HepG2 (cell line): ENCODE measurements around the gene FBN2. TPM values are rescaled to one million over a fixed set of nuclear protein-coding genes. Genes with fewer than 3 reads are reported as not detected.

Source experiments
- ATAC-seq: fragments of 200-7000 bp; cut with Tn5 transposase; 3 replicates; pipeline ENCODE4 v1.9.1; 2020; ENCODE audit warnings: mild to moderate bottlenecking, moderate library complexity
- BruUV-seq: library from RNA; stranded (reverse); fragments of 400-500 nt; replicated peaks from 2 replicates; lab custom pipeline; 2021; lab: Mats Ljungman, UMichigan
- CTCF ChIA-PET: fragments of 300-600 bp; formaldehyde crosslinking; extraction: SDS; loops from one replicate; lab custom pipeline; 2021; ENCODE audit warnings: low total read pairs, inconsistent platforms, low intra/inter-chr PET ratio; lab: Yijun Ruan, JAX
- POLR2A ChIA-PET: fragments of 350-600 bp; sonication (Branson Sonifier 250); formaldehyde crosslinking; loops from one replicate; lab custom pipeline; 2020; ENCODE audit warnings: antibody characterized with exemption, inconsistent platforms; lab: Yijun Ruan, JAX
- DNase-seq: peaks from one replicate; pipeline ENCODE4 v3.0.0-alpha.2; 2015; ENCODE audit warnings: low spot score
- FAIRE-seq: peaks from 3 replicates; lab custom pipeline; 2011; peaks lifted over from hg19 to GRCh38; lab: Jason Lieb, UNC
- H2AFZ ChIP-seq: one replicate; pipeline ENCODE4 v1.6.1; 2011; ENCODE audit warnings: low read length, inconsistent platforms
- H3K27ac ChIP-seq: fragments of 300-600 bp; 3 replicates; pipeline ENCODE4 v1.8.0; 2011; ENCODE audit warnings: mixed run types, mild to moderate bottlenecking, mixed read lengths, low read length, inconsistent platforms; ENCODE audit not compliant: insufficient read depth; ENCODE audit errors: extremely low read length
- H3K27me3 ChIP-seq, 2 experiments: fragments of 200-600 bp in 1 of 2; 2 replicates in 1 of 2; 3 replicates in 1 of 2; pipeline versions ENCODE4 v1.6.0 to v1.8.0; 2011; ENCODE audit warnings: low read length in 2 of 2, mild to moderate bottlenecking in 2 of 2, moderate library complexity in 2 of 2, inconsistent platforms in 1 of 2; ENCODE audit not compliant: insufficient read depth in 2 of 2, control insufficient read depth in 1 of 2
- H3K36me3 ChIP-seq, 2 experiments: fragments of 200-600 bp in 1 of 2; replicated peaks in 1 of 2; 2 replicates in 1 of 2; 3 replicates in 1 of 2; pipeline versions ENCODE4 v1.5.1 to v1.8.0; 2011; ENCODE audit warnings: low read length in 2 of 2, inconsistent platforms in 1 of 2; ENCODE audit not compliant: insufficient read depth in 2 of 2, control insufficient read depth in 1 of 2
- H3K4me1 ChIP-seq: 2 replicates; pipeline ENCODE4 v1.5.1; 2012; ENCODE audit warnings: low read length, inconsistent platforms; ENCODE audit not compliant: insufficient read depth
- H3K4me2 ChIP-seq: 2 replicates; pipeline ENCODE4 v1.6.0; 2011; ENCODE audit warnings: low read depth, low read length, inconsistent platforms
- H3K4me3 ChIP-seq, 3 experiments: fragments of 200-600 bp in 1 of 3; sonication (generic), shearing (Covaris generic) in 1 of 3; replicated peaks in 1 of 3; 2 replicates each; pipeline ENCODE4 v1.5.1; 2011 to 2016; ENCODE audit warnings: low read length in 3 of 3, inconsistent platforms in 2 of 3, low read depth in 2 of 3, mild to moderate bottlenecking in 2 of 3, control low read depth in 1 of 3, mixed read lengths in 1 of 3; ENCODE audit not compliant: insufficient read depth in 1 of 3
- H3K79me2 ChIP-seq: one replicate; pipeline ENCODE4 v1.6.1; 2011; ENCODE audit warnings: low read length, inconsistent platforms; ENCODE audit not compliant: insufficient read depth
- H3K9ac ChIP-seq: 2 replicates; pipeline ENCODE4 v1.6.0; 2011; ENCODE audit warnings: mild to moderate bottlenecking, low read depth, low read length, inconsistent platforms; ENCODE audit not compliant: insufficient read depth
- H3K9me3 ChIP-seq: 2 replicates; pipeline ENCODE4 v1.5.1; 2012; ENCODE audit warnings: mild to moderate bottlenecking, low read length
- H4K20me1 ChIP-seq: 2 replicates; pipeline ENCODE4 v1.6.0; 2011; ENCODE audit warnings: inconsistent platforms, mild to moderate bottlenecking, low read length, moderate library complexity; ENCODE audit not compliant: insufficient read depth
- ATM ChIP-seq: fragments of 450-650 bp; IDR thresholded peaks from 2 replicates; pipeline ENCODE4 v1.7.1; 2017; ENCODE audit warnings: mild to moderate bottlenecking, borderline replicate concordance
- BRF2 ChIP-seq: sonication (generic); formaldehyde crosslinking; IDR thresholded peaks from 2 replicates; pipeline ENCODE4 v1.8.1; 2022; ENCODE audit warnings: mild to moderate bottlenecking, missing genetic modification reagents
- HES4 ChIP-seq: sonication (generic); formaldehyde crosslinking; IDR thresholded peaks from 2 replicates; pipeline ENCODE4 v1.9.0; 2021; ENCODE audit warnings: mild to moderate bottlenecking, missing genetic modification reagents, borderline replicate concordance
- HNF1B ChIP-seq: sonication (generic); formaldehyde crosslinking; IDR thresholded peaks from 2 replicates; pipeline ENCODE4 v1.5.1; 2020; ENCODE audit warnings: mild to moderate bottlenecking, moderate library complexity, missing genetic modification reagents
- REL ChIP-seq: sonication (generic); formaldehyde crosslinking; conservative IDR thresholded peaks from 2 replicates; pipeline ENCODE4 v1.8.0; 2022; ENCODE audit warnings: mild to moderate bottlenecking, missing genetic modification reagents, moderate library complexity
- SMARCC2 ChIP-seq: fragments of 450-650 bp; IDR thresholded peaks from 2 replicates; pipeline ENCODE4 v1.6.1; 2017; ENCODE audit warnings: antibody characterized with exemption, mild to moderate bottlenecking
- TEAD3 ChIP-seq: optimal IDR thresholded peaks from 2 replicates; pipeline ENCODE3; 2016; ENCODE audit warnings: borderline replicate concordance
- ZBTB25 ChIP-seq: IDR thresholded peaks from 2 replicates; pipeline ENCODE4 v1.6.1; 2018; ENCODE audit warnings: missing genetic modification reagents
- ZGPAT ChIP-seq: IDR thresholded peaks from 2 replicates; pipeline ENCODE4 v1.6.1; 2016; ENCODE audit warnings: mild to moderate bottlenecking
- ZKSCAN5 ChIP-seq: sonication (generic); formaldehyde crosslinking; IDR thresholded peaks from 2 replicates; pipeline ENCODE4 v1.5.1; 2020; ENCODE audit warnings: mild to moderate bottlenecking, missing genetic modification reagents
- ZNF24 ChIP-seq: fragments of 450-650 bp; IDR thresholded peaks from 2 replicates; pipeline ENCODE4 v1.6.1; 2017; ENCODE audit warnings: antibody characterized with exemption, mild to moderate bottlenecking
- ZNF367 ChIP-seq: sonication (generic); formaldehyde crosslinking; IDR thresholded peaks from 2 replicates; pipeline ENCODE4 v1.4.0; 2020; ENCODE audit warnings: missing genetic modification reagents, borderline replicate concordance
- ZNF513 ChIP-seq: sonication (generic); formaldehyde crosslinking; conservative IDR thresholded peaks from 2 replicates; pipeline ENCODE4 v1.5.0; 2020; ENCODE audit warnings: missing genetic modification reagents
- ZNF75D ChIP-seq: sonication (generic); formaldehyde crosslinking; IDR thresholded peaks from 2 replicates; pipeline ENCODE4 v1.8.1; 2023; ENCODE audit warnings: missing genetic modification reagents, mild to moderate bottlenecking, borderline replicate concordance
- ZSCAN5A ChIP-seq: sonication (generic); formaldehyde crosslinking; IDR thresholded peaks from 2 replicates; pipeline ENCODE4 v1.8.0; 2022; ENCODE audit warnings: mild to moderate bottlenecking, missing genetic modification reagents, borderline replicate concordance
- WGBS: methylation state at CpG from one replicate; pipeline ENCODE4 v1.1.6; 2017; ENCODE audit warnings: low lambda C conversion rate; 5-methylcytosine and 5-hydroxymethylcytosine counted together
- in situ Hi-C: cut with HindIII; loops from 2 replicates; pipeline ENCODE4 v1.10.0; 2017; ENCODE audit warnings: low pct_unique_long_range_greater_than_20kb; ENCODE audit not compliant: extremely low pct_ligation_motif_present
- intact Hi-C: fragments of 100-400 bp; cut with micrococcal nuclease; formaldehyde crosslinking; loops from one replicate; pipeline ENCODE4 v1.10.0; 2022; ENCODE audit not compliant: unreplicated experiment
- polyA plus RNA-seq, 8 experiments: library from polyadenylated mRNA; depleted of rRNA in 3 of 8; stranded (reverse) in 7 of 8; unstranded in 1 of 8; fragments of >200 nt; fragmentation: Illumina TruSeq in 4 of 8; extraction: Trizol in 4 of 8; gene quantifications; 2 replicates each; pipeline versions ENCODE4 v1.2.1 to v1.2.3, GENCODE V29; 2011 to 2016; ENCODE audit warnings: low read depth in 4 of 8, missing spikeins in 1 of 8, mixed read lengths in 1 of 8; ENCODE audit not compliant: insufficient read depth in 1 of 8
- total RNA-seq, 5 experiments: library from RNA; depleted of rRNA; stranded (reverse); fragments of >200 nt; fragmentation: Illumina TruSeq; extraction: Trizol; gene quantifications; 2 replicates each; pipeline ENCODE4 v1.2.3, GENCODE V29; 2016; ENCODE audit warnings: low read depth in 1 of 5

FBN2 gene
- total and polyA plus RNA-seq, 2 of the 13 experiments (the other 11 are each of a cell fraction or from before 2014, with no cell fraction given) = not detected

- intact Hi-C loops (no loop called here), in situ Hi-C loops (no loop called here)
- Histone ChIP-seq H3K79me2 (no peaks in the 10 kb centered on the region), H3K9me3 (no peaks in the 10 kb centered on the region), H3K9ac (no peak overlapping the region), H4K20me1 (no peaks in the 10 kb centered on the region), H3K4me2 (no peak overlapping the region), H3K4me3 (no peak overlapping the region), H3K4me1 (no peaks in the 10 kb centered on the region), H3K36me3 (no peaks in the 10 kb centered on the region), H3K27ac (no peak overlapping the region), H3K27me3 (no peaks in the 10 kb centered on the region), H2AFZ (no peak overlapping the region)
- CTCF ChIA-PET = no interaction called here
- WGBS = 4% methylated on average over 1 of the region's 1 CpG
- no TSS peak for BruUV-seq
- no peak for DNase-seq
- ATAC-seq = no peak
- POLR2A ChIA-PET = no interaction called here
- FAIRE-seq = no peak
- no peak for TF ChIP-seq ZNF75D
- no peak for TF ChIP-seq ZGPAT (CRISPR knock-in tag)
- no peak for TF ChIP-seq HNF1B (CRISPR knock-in tag)
- TF ChIP-seq ZNF367 (CRISPR knock-in tag) = no peak
- no peak for TF ChIP-seq ZSCAN5A
- no peak for TF ChIP-seq SMARCC2
- no peak for TF ChIP-seq REL (CRISPR knock-in tag)
- no peak for TF ChIP-seq BRF2 (CRISPR knock-in tag)
- no peak for TF ChIP-seq HES4 (CRISPR knock-in tag)
- TF ChIP-seq TEAD3 (CRISPR knock-in tag) = no peak
- no peak for TF ChIP-seq ATM
- no peak for TF ChIP-seq ZNF513
- no peak for TF ChIP-seq ZBTB25 (CRISPR knock-in tag)
- no peak for TF ChIP-seq ZNF24
- no peak for TF ChIP-seq ZKSCAN5
Observed at GRCh38 chr5:128466980-128467379, 71.1 kb downstream of the FBN2 start.
